Measurements from ENCODE around the gene TSPY1.
"Not testable (repeated sequence)": the region's sequence is repeated elsewhere in the genome, so short reads cannot be mapped to it uniquely, and the experiment has no call there.

DNA sequence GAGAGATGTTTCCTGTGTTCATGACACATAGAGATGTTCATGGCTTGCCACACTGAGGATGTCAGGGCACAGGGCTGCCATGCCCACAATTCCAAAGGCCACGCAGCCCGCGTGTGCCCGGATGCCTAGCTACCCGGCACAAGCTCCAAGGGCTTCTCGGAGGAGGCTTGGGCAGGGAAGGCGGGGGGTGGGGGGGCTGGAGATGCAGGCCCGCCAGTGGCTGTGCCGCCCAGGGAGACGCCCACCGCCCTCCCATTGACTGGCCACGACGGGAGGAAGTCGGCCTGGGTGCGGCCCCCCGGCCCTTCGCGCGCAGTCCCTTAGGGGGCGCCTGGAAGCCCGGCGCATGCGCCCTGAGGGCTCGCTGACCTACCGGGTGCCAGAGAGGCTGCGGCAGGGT, 20.2 kb downstream of the TSPY1 start, which contains the start of gene TSPY9:
- TF ChIP-seq, protein P1, sequence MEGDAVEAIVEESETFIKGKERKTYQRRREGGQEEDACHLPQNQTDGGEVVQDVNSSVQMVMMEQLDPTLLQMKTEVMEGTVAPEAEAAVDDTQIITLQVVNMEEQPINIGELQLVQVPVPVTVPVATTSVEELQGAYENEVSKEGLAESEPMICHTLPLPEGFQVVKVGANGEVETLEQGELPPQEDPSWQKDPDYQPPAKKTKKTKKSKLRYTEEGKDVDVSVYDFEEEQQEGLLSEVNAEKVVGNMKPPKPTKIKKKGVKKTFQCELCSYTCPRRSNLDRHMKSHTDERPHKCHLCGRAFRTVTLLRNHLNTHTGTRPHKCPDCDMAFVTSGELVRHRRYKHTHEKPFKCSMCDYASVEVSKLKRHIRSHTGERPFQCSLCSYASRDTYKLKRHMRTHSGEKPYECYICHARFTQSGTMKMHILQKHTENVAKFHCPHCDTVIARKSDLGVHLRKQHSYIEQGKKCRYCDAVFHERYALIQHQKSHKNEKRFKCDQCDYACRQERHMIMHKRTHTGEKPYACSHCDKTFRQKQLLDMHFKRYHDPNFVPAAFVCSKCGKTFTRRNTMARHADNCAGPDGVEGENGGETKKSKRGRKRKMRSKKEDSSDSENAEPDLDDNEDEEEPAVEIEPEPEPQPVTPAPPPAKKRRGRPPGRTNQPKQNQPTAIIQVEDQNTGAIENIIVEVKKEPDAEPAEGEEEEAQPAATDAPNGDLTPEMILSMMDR (conservative IDR thresholded peaks at IDR 0.05 in 1 of 2, IDR thresholded peaks at IDR 0.05 in 1 of 2; ENCODE audit: low read depth in 1 of 2, low read length in 2 of 2), result not testable (repeated sequence)
- TF ChIP-seq EZH2 (IDR thresholded peaks at IDR 0.05; ENCODE audit: low read length, missing control alignments), result not testable (repeated sequence)

Data from fibroblast of lung (primary cell).